HepG2 (cell line): ENCODE measurements around the gene CALR. TPM values are rescaled to one million over a fixed set of nuclear protein-coding genes. Genes with fewer than 3 reads are reported as not detected.

ENCODE experiments used
- BCL6 ChIP-seq: IDR thresholded peaks from 2 replicates; pipeline ENCODE4 v1.6.1; 2016; ENCODE audit warnings: missing genetic modification reagents, missing compliant biosample characterization
- HOXA7 ChIP-seq: sonication (generic); formaldehyde crosslinking; IDR thresholded peaks from 2 replicates; pipeline ENCODE4 v1.8.1; 2022; ENCODE audit warnings: mild to moderate bottlenecking, missing genetic modification reagents, moderate library complexity
- MATR3 ChIP-seq: sonication (generic); formaldehyde crosslinking; IDR thresholded peaks from 2 replicates; pipeline ENCODE4 v1.4.0; 2020; ENCODE audit warnings: missing genetic modification reagents
- PAWR ChIP-seq: sonication (generic); formaldehyde crosslinking; IDR thresholded peaks from 2 replicates; pipeline ENCODE4 v1.4.0; 2020; ENCODE audit warnings: missing genetic modification reagents, mild to moderate bottlenecking, borderline replicate concordance
- SALL1 ChIP-seq: sonication (generic); formaldehyde crosslinking; IDR thresholded peaks from 2 replicates; pipeline ENCODE4 v1.8.0; 2022; ENCODE audit warnings: mild to moderate bottlenecking, missing genetic modification reagents
- SMAD1 ChIP-seq: sonication (generic); formaldehyde crosslinking; IDR thresholded peaks from 2 replicates; pipeline ENCODE4 v1.4.0; 2020; ENCODE audit warnings: missing genetic modification reagents, low read depth, mild to moderate bottlenecking, borderline replicate concordance
- YEATS2 ChIP-seq: sonication (generic); formaldehyde crosslinking; IDR thresholded peaks from 2 replicates; pipeline ENCODE4 v1.4.0; 2020; ENCODE audit warnings: missing genetic modification reagents, borderline replicate concordance
- ZFP62 ChIP-seq: sonication (generic); formaldehyde crosslinking; IDR thresholded peaks from 2 replicates; pipeline ENCODE4 v1.4.0; 2020; ENCODE audit warnings: missing genetic modification reagents
- ZKSCAN1 ChIP-seq: fragments of 150-350 bp; IDR thresholded peaks from 2 replicates; pipeline ENCODE4 v1.6.1; 2014; ENCODE audit warnings: low read length
- ZNF143 ChIP-seq: sonication (generic); formaldehyde crosslinking; IDR thresholded peaks from 2 replicates; pipeline ENCODE4 v1.4.0; 2020; ENCODE audit warnings: missing genetic modification reagents
- ZNF367 ChIP-seq: sonication (generic); formaldehyde crosslinking; IDR thresholded peaks from 2 replicates; pipeline ENCODE4 v1.4.0; 2020; ENCODE audit warnings: missing genetic modification reagents, borderline replicate concordance
- ZNF564 ChIP-seq: sonication (generic); formaldehyde crosslinking; IDR thresholded peaks from 2 replicates; pipeline ENCODE4 v1.8.1; 2023; ENCODE audit warnings: mild to moderate bottlenecking, missing genetic modification reagents
- ZNF761 ChIP-seq: sonication (generic); formaldehyde crosslinking; conservative IDR thresholded peaks from 2 replicates; pipeline ENCODE4 v1.4.0; 2020; ENCODE audit warnings: mild to moderate bottlenecking, missing genetic modification reagents
- polyA plus RNA-seq, 8 experiments: library from polyadenylated mRNA; depleted of rRNA in 3 of 8; stranded (reverse) in 7 of 8; unstranded in 1 of 8; fragments of >200 nt; fragmentation: Illumina TruSeq in 4 of 8; extraction: Trizol in 4 of 8; gene quantifications; 2 replicates each; pipeline versions ENCODE4 v1.2.1 to v1.2.3, GENCODE V29; 2011 to 2016; ENCODE audit warnings: low read depth in 4 of 8, missing spikeins in 1 of 8, mixed read lengths in 1 of 8; ENCODE audit not compliant: insufficient read depth in 1 of 8
- total RNA-seq, 5 experiments: library from RNA; depleted of rRNA; stranded (reverse); fragments of >200 nt; fragmentation: Illumina TruSeq; extraction: Trizol; gene quantifications; 2 replicates each; pipeline ENCODE4 v1.2.3, GENCODE V29; 2016; ENCODE audit warnings: low read depth in 1 of 5
- TF ChIP-seq, protein P1 (sequence below): sonication (generic); formaldehyde crosslinking; IDR thresholded peaks from 2 replicates; pipeline ENCODE4 v1.4.0; 2020; ENCODE audit warnings: missing genetic modification reagents
- TF ChIP-seq, protein P2 (sequence below): sonication (generic); formaldehyde crosslinking; IDR thresholded peaks from 2 replicates; pipeline ENCODE4 v1.5.1; 2020; ENCODE audit warnings: mild to moderate bottlenecking, missing genetic modification reagents, borderline replicate concordance
- TF ChIP-seq, protein P3 (sequence below): IDR thresholded peaks from 2 replicates; pipeline ENCODE4 v1.6.1; 2018; ENCODE audit warnings: missing genetic modification reagents
- TF ChIP-seq, protein P4 (sequence below): sonication (generic); formaldehyde crosslinking; IDR thresholded peaks from 2 replicates; pipeline ENCODE4 v1.4.0; 2020; ENCODE audit warnings: missing genetic modification reagents
- TF ChIP-seq, protein P5 (sequence below): sonication (generic); formaldehyde crosslinking; IDR thresholded peaks from 2 replicates; pipeline ENCODE4 v1.4.0; 2020; ENCODE audit warnings: mild to moderate bottlenecking, missing genetic modification reagents

CALR gene
- total and polyA plus RNA-seq, 2 of the 13 experiments (the other 11 are each of a cell fraction or from before 2014, with no cell fraction given) = 898 to 934 TPM

DNA sequence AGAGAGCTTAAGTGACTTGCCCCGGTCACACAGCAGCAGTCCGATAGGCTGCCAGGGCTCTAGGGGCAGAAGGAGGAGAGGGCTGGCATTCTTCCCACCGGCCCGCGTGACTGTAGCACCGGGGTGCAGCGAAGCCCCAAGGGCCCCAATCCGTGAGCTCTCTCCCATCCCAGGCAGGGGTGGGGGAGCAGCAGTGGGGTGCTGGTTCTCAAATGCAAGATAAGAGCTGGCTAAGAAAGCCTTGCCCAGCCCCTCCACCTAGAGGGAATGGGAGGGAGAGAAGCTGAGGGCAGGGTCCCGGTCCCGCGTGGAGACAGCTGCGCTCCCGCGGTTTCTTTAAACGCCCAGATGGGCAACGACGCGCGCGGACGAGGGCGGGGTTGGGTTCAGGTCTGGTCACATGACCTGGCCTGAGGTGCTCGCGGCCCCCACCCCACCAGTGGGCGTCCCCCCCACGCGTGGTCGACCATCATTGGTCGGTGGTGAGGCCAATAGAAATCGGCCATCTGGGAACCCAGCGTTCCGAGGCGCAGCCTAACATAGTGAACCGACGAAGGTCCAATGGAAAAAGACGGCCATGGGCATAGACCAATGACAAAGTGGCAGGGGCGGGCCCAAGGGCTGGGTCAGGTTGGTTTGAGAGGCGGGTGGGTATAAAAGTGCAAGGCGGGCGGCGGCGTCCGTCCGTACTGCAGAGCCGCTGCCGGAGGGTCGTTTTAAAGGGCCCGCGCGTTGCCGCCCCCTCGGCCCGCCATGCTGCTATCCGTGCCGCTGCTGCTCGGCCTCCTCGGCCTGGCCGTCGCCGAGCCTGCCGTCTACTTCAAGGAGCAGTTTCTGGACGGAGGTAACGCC lies at the start of gene CALR (continued):
- TF ChIP-seq, protein P1, sequence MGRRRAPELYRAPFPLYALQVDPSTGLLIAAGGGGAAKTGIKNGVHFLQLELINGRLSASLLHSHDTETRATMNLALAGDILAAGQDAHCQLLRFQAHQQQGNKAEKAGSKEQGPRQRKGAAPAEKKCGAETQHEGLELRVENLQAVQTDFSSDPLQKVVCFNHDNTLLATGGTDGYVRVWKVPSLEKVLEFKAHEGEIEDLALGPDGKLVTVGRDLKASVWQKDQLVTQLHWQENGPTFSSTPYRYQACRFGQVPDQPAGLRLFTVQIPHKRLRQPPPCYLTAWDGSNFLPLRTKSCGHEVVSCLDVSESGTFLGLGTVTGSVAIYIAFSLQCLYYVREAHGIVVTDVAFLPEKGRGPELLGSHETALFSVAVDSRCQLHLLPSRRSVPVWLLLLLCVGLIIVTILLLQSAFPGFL (CRISPR knock-in tag) = no peak
- TF ChIP-seq SMAD1 (CRISPR knock-in tag) (no peak), YEATS2 (CRISPR knock-in tag) (peak; percentile 84), SALL1 (peak; percentile 67; the same call in 1 of the 2 replicates), ZNF367 (CRISPR knock-in tag) (peak; percentile 86; the same call in 1 of the 2 replicates), ZNF143 (peak; percentile 33; the same call in 1 of the 2 replicates), ZKSCAN1 (no peak), BCL6 (CRISPR knock-in tag) (no peak), HOXA7 (CRISPR knock-in tag) (no peak), ZNF564 (CRISPR knock-in tag) (peak; percentile 29; the same call in 1 of the 2 replicates), MATR3 (CRISPR knock-in tag) (no peak), ZNF761 (peak; percentile 93), PAWR (CRISPR knock-in tag) (0 out of 2 replicates have a peak, but pooled peaks have one; percentile 44), ZFP62 (no peak)
- TF ChIP-seq, protein P2, sequence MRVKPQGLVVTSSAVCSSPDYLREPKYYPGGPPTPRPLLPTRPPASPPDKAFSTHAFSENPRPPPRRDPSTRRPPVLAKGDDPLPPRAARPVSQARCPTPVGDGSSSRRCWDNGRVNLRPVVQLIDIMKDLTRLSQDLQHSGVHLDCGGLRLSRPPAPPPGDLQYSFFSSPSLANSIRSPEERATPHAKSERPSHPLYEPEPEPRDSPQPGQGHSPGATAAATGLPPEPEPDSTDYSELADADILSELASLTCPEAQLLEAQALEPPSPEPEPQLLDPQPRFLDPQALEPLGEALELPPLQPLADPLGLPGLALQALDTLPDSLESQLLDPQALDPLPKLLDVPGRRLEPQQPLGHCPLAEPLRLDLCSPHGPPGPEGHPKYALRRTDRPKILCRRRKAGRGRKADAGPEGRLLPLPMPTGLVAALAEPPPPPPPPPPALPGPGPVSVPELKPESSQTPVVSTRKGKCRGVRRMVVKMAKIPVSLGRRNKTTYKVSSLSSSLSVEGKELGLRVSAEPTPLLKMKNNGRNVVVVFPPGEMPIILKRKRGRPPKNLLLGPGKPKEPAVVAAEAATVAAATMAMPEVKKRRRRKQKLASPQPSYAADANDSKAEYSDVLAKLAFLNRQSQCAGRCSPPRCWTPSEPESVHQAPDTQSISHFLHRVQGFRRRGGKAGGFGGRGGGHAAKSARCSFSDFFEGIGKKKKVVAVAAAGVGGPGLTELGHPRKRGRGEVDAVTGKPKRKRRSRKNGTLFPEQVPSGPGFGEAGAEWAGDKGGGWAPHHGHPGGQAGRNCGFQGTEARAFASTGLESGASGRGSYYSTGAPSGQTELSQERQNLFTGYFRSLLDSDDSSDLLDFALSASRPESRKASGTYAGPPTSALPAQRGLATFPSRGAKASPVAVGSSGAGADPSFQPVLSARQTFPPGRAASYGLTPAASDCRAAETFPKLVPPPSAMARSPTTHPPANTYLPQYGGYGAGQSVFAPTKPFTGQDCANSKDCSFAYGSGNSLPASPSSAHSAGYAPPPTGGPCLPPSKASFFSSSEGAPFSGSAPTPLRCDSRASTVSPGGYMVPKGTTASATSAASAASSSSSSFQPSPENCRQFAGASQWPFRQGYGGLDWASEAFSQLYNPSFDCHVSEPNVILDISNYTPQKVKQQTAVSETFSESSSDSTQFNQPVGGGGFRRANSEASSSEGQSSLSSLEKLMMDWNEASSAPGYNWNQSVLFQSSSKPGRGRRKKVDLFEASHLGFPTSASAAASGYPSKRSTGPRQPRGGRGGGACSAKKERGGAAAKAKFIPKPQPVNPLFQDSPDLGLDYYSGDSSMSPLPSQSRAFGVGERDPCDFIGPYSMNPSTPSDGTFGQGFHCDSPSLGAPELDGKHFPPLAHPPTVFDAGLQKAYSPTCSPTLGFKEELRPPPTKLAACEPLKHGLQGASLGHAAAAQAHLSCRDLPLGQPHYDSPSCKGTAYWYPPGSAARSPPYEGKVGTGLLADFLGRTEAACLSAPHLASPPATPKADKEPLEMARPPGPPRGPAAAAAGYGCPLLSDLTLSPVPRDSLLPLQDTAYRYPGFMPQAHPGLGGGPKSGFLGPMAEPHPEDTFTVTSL (CRISPR knock-in tag) = 0 out of 2 replicates have a peak, but pooled peaks have one; percentile 12
- TF ChIP-seq, protein P3, sequence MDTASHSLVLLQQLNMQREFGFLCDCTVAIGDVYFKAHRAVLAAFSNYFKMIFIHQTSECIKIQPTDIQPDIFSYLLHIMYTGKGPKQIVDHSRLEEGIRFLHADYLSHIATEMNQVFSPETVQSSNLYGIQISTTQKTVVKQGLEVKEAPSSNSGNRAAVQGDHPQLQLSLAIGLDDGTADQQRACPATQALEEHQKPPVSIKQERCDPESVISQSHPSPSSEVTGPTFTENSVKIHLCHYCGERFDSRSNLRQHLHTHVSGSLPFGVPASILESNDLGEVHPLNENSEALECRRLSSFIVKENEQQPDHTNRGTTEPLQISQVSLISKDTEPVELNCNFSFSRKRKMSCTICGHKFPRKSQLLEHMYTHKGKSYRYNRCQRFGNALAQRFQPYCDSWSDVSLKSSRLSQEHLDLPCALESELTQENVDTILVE (CRISPR knock-in tag) = peak; percentile 34; the same call in 1 of the 2 replicates
- TF ChIP-seq, protein P4, sequence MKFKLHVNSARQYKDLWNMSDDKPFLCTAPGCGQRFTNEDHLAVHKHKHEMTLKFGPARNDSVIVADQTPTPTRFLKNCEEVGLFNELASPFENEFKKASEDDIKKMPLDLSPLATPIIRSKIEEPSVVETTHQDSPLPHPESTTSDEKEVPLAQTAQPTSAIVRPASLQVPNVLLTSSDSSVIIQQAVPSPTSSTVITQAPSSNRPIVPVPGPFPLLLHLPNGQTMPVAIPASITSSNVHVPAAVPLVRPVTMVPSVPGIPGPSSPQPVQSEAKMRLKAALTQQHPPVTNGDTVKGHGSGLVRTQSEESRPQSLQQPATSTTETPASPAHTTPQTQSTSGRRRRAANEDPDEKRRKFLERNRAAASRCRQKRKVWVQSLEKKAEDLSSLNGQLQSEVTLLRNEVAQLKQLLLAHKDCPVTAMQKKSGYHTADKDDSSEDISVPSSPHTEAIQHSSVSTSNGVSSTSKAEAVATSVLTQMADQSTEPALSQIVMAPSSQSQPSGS (CRISPR knock-in tag) = no peak
- TF ChIP-seq, protein P5, sequence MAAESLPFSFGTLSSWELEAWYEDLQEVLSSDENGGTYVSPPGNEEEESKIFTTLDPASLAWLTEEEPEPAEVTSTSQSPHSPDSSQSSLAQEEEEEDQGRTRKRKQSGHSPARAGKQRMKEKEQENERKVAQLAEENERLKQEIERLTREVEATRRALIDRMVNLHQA (CRISPR knock-in tag) = no peak
